Posterior vena cava (tissue), 2 donors: Measurements from ENCODE around the gene CYP2E1. TPM values are rescaled to one million over a fixed set of nuclear protein-coding genes. Genes with fewer than 3 reads are reported as not detected.
"Not testable (repeated sequence)": the region's sequence is repeated elsewhere in the genome, so short reads cannot be mapped to it uniquely, and the experiment has no call there.

Experiments used
- DNase-seq: peaks from one replicate; pipeline ENCODE4 v3.0.0-alpha.2; 2020; ENCODE audit warnings: low spot score
- intact Hi-C, 2 donors: fragments of 100-400 bp; cut with DNase I; formaldehyde crosslinking; loops; one replicate each; pipeline versions ENCODE4 v1.14.1 to v1.14.2; 2022 to 2023
- total RNA-seq, 2 donors: library from RNA; stranded (reverse); fragmentation: NEBNext Ultra II Directional; extraction: Animal tissue kit (Norgen Biotek cat#: 25700); gene quantifications; one replicate each; pipeline ENCODE4 v1.2.1, GENCODE V29; 2021
- donor health status: DM: yes; HTN: yes; CAD: no.
- donor health status: DM: yes; HTN: yes; CAD: no.

CYP2E1 gene
- total RNA-seq, 2 donors from 2014 or later = 2.1 to 2.9 TPM

- no peak for DNase-seq
- intact Hi-C loops = no loop called here
These were observed 1.7 kb upstream of the CYP2E1 start for GRCh38 chr10:133525444-133525843.

DNA sequence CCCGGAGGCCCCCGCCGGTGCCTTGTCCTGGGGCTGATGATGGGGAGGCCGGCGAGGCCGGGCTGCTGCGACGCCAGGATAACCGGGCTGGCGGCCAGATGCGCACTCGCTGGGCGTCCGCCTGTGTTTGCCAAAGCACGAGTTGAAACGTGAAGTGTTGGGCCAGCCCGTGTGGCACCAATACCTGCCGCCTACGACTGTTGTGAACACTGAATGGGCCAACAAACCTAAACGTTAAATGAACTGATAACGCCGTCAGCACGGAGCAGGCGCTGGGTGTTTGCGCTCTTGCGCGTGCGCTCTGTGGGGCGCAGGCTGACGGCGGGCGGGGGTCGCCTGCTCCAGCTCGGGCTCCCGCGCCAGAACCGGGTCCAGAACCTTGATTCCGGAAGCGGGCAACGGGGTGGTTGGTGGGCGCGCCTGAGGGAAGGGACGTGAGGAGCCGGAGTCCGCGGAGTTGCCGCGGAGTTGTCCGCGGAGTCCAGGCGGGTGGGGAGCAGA, 658 bp downstream of the CYP2E1 start:
- intact Hi-C loops = no loop called here
- no peak for DNase-seq

GRCh38 chr10:133528296-133528844, 1.2 kb downstream of the CYP2E1 start:
- no peak for DNase-seq
- intact Hi-C loops = no loop called here

- intact Hi-C loops = no loop called here
- no peak for DNase-seq
These were observed 1.8 kb downstream of the CYP2E1 start for GRCh38 chr10:133528845-133529575.

DNA sequence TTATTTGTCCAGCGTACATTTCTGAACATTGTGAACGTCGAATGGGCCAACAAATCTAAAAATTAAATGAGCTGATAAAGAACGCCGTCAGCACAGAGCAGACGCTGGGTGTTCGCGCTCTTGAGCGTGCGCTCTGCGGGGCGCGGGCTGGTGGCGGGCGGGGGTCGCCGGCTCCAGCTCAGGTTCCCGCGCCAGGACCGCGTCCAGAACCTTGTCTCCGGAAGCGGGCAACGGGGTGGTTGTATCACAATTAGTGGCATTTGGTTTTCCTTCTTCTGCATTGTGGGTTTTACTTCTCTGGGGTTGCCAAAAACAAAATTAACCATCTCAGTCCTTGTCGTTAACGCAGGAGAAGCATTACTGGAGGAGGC, 2.4 kb downstream of the CYP2E1 start:
- intact Hi-C loops = no loop called here
- no peak for DNase-seq

DNA sequence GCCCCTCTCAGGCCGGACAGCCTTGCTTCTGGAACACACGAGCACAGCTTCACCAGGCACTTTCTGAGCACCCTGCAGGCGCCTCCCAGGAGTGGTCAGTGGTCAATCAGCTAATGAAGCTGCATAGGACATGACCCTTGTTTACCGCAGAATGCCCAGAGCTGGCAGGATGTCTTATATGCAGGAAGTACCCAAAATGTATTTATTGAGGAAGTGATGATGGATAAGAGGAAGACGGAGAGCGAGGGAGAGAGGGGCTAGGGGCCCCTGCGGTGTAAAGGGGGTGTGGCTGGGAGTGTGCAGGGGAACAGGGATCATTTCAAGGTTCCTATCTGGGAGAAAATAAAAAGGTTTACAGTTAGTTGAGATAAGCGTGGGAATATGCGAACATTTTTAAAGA, 3.3 kb downstream of the CYP2E1 start:
- intact Hi-C loops = no loop called here
- no peak for DNase-seq

DNA sequence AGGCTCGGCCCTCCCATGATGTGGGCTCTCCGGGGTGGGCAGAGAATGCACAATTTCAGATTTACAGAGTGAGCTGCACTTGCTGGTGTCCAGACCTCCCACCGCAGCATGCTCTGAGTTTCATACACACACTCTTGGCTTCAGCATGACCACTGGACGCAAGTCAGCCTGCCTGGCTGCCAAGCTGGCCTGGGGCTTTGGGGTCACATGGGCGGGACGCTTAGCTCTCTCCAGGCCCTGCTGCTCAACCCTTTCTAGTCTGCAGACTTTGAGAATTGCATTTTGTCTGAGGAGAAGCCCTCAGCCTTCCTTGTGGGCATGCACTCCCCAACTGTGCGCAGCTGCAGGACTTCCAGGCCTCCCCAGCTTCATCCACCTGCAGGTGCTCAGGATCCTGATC, 5.7 kb downstream of the CYP2E1 start:
- DNase-seq = no peak
- intact Hi-C loops = no loop called here

DNA sequence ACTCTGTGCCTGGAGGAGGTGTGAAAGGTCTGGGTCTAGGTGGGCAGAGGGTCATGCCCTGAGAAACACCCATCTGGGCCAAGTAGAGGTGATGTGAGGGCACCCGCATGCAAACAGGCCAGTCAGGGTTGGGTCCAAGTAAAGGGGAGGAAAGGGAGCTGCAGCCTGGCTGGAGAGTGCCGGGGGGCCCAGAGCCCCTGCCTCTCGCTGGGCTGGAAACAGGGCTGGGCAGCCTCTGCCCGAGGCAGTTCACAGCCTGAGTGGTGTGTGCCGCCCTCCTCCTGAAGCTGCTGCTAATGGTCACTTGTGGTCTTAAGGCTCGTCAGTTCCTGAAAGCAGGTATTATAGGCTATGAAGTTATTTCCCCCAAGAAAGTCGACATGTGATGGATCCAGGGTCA, 7.3 kb downstream of the CYP2E1 start:
- intact Hi-C loops = no loop called here
- DNase-seq = no peak

DNA sequence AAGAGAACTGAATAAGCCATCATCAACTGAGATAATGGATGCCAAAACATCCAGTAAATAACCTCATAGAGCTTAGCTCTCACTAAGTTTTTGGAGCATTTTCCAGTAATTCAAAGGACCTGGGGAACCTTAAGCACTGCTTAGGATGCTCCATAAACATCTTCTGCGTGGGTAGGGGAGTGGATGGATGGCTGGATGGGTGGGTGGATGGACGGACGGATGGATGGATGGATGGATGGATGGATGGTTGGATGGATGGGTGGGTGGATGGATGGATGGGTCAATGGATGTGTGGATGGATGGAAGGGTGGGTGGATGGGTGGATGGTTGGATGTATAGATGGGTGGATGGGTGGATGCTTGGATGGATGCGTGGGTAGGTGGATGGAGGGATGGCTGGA, 9.0 kb downstream of the CYP2E1 start:
- intact Hi-C loops = no loop called here
- no peak for DNase-seq

DNA sequence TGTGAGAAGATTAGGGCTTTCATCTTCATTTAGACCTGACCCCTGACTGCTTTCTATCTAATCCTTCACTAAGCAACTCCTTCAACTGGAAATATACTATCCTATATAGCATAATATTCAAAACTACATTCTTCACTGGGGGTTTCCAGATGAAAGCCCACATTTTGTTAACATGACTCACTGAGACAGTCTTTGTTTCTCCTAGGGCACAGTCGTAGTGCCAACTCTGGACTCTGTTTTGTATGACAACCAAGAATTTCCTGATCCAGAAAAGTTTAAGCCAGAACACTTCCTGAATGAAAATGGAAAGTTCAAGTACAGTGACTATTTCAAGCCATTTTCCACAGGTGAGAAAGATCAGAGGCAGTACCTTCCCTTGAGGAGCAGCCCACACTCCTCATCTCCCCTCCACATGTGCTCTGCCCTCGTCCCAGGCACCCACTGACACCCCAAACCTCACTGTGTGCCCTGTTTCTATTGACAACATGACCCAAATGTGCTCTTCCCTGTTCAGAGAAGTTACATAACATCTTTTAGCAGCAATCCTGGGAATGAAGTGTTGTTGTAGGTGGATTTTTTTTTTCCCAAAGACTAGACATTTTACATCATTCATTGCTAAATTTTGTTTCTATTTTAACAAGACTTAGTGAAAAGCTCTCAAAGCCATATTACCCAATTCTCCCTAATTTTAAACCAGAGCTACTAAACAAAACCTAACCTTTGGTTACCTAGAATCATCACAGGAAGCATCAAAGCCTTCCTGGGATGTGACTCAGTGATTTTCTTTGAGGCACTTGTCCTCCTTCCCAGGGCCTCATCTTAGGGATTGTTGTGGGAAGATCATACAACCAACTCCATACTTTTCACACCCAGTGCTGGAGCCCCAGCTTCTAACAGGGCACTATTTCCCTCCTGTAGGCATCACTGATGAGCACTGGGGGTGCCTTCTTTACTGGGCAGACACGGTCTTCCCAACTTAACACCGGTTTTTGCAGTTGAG, 10.7 kb downstream of the CYP2E1 start:
- DNase-seq = no peak
- intact Hi-C loops = no loop called here

DNA sequence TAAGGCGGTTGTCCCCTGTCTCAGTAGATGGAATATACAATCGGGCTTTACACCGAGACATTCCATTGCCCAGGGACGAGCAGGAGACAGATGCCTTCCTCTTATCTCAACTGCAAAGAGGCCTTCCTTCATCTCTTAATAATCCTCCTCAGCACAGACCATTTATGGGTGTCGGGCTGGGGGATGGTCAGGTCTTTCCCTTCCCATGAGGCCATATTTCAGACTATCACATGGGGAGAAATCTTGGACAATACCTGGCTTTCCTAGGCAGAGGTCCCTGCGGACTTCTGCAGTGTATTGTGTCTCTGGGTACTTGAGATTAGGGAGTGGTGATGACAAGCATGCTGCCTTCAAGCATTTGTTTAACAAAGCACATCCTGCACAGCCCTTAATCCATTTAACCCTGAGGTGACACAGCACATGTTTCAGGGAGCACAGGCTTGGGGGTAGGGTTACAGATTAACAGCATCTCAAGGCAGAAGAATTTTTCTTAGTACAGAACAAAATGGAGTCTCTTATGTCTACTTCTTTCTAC, 14.3 kb downstream of the CYP2E1 start:
- intact Hi-C loops = not testable (repeated sequence)

GRCh38 chr10:133544506-133544905, 17.3 kb downstream of the CYP2E1 start:
- intact Hi-C loops = no loop called here
- DNase-seq = no peak

More for the DNA sequence above, 14.3 kb downstream of the CYP2E1 start:
- DNase-seq = not testable (repeated sequence)

DNA sequence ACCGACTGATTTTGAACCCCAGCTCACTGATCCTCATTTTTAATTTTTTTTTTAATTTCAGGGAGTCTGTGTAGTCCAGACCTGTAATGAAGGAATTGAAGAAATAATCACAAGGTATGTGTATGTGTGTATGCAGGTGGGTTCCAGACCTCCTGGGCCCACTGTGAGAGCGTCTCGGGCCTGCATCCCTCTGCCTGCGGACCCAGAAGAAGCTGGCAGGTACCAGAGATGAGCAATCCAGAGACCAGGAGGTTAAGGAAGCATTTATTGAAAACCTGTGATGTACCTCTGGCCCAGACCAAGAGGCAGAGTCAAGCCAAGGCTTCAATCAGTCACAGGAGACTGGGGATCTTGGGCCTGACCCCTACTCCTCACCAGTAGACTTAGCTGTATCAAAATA, 27.4 kb downstream of the CYP2E1 start:
- intact Hi-C loops = no loop called here

DNA sequence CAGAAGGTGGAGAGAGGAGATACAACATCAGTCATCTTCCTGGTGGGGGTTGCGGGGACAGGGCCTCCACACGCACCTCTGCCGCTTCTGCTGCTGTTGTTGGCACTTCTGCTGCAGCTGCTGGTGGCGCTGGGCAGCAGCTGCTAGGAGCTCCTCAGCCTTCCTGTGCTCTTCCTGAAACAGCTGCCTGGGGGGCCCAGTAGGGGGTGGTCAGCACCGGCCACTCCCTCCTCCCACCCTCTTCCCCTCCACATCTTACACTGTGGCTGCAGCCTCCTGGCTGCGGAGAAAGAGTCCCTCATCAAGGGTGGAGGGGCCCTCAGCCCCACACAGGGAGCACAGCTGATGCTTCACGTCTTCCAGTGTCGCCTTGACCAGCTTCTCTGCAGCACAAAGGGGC, 28.4 kb downstream of the CYP2E1 start:
- intact Hi-C loops = no loop called here
- DNase-seq = no peak

More for the DNA sequence above, 27.4 kb downstream of the CYP2E1 start:
- no peak for DNase-seq

DNA sequence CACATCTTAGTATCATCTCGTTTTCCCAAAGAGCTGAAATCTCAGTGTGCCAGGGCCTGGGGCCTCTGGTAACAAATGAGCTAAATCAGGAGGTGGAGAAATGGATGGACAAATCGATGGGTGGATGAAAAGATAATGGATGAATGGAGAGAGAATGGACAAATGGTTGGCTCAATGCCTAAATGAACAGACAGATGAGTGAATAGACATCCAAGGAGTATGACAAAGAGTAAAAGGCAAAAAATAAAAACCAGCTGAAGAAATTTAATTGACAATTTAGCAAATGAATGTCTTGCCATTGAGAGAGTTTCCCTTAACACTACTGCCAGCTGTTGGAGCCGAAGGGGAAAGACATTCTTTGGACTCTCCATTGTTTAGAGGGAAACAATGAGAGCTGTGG, 30.2 kb downstream of the CYP2E1 start:
- intact Hi-C loops = no loop called here
- no peak for DNase-seq

DNA sequence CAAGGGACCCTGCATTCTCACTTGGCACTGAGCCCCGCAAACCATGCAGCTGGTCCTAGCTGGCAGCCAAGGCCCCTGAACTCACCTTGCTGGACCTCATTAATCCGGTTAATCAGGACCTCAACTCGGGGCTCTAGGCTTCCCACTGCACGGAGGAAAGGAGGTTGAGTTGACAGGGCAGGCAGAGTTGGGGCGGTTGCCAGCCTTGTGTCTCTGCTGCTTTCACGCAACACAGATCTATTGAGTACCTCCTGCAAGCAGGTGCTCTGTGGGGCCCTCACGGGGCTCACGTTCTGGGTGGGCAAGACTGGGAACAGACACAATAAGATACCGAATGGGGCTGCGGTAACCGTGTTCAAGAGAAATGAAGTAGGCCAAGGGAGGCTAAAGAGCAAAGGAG, 32.1 kb downstream of the CYP2E1 start:
- intact Hi-C loops = no loop called here
- no peak for DNase-seq

- DNase-seq = no peak
- intact Hi-C loops = no loop called here
These were observed 37.7 kb downstream of the CYP2E1 start for GRCh38 chr10:133564816-133565215.

DNA sequence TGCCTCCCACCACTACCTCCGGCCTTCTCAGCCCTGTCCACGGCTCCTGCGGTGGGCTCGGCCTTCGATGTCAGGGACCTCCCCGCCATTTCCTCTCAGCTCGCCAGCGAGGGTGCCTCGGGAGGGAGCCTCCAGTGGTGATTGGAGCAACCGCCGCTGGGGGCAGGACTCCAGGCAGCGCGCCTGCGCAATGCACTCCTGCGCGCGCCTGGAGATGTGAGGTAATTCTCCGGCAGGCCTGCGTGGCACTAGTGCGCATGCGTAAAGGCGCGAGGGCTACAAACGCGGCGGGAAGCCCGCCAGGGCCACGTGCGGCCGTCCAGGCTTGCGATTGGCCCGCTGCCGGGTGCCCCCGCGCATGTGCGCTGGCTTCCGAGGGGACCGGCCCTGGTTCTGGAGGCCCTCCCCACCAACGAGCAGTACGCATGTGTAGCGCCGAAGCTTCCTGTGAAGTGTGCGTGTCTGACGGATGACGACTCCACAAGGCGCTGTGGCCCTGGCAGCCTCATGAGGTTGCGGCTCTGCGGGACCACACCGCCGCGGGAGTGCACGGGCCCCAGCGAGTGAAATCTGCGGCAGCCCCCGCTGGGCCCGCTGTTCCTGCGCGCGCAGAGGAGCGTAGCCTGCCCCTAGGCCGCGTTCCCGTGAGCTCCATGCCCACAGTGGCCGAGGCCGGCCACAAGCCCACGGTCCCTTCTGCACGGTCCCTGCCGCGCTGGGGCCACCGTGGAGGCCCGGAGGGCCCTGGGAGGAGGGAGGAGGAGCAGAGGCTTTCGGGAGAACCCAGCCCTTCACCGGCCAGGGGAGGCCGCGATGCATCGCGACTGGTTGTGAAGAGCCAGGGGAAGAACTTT, 38.5 kb downstream of the CYP2E1 start, which contains the start of gene SYCE1:
Gene SYCE1 (minus strand): TSS at position 143 of the 854 bp plus-strand sequence. CDS start 54 bp downstream, at position 89.
- no peak for DNase-seq
- intact Hi-C loops = no loop called here

- DNase-seq = no peak
- intact Hi-C loops = no loop called here
These were observed 40.0 kb downstream of the CYP2E1 start for GRCh38 chr10:133567119-133567518.
